Hepatocyte (in vitro differentiated cells): Measurements from ENCODE around the gene PMEPA1.

Source experiments
- CTCF ChIP-seq: fragments of 200-600 bp; sonication (generic); IDR thresholded peaks from 2 replicates; pipeline ENCODE4 v1.5.1; 2016; ENCODE audit warnings: antibody characterized with exemption, mild to moderate bottlenecking; ENCODE audit not compliant: poor library complexity
- EZH2 ChIP-seq: fragments of 200-600 bp; sonication (generic); IDR thresholded peaks from 2 replicates; pipeline ENCODE4 v1.6.1; 2016; ENCODE audit warnings: antibody characterized with exemption, mild to moderate bottlenecking, borderline replicate concordance

- TF ChIP-seq CTCF (no peak), EZH2 (no peak)
These were observed 101.3 kb downstream of the PMEPA1 start for GRCh38 chr20:57608516-57608915.
